ENCODE results near the gene SMOC1.

GRCh38 chr14:69841656-69842055, 37.6 kb upstream of the SMOC1 start:
- TF ChIP-seq REST (IDR thresholded peaks at IDR 0.05; ENCODE audit: insufficient read depth in 1 of 2, low read depth in 2 of 2, low read length in 2 of 2) = no peak
- no peak for TF ChIP-seq POLR2AphosphoS5 (IDR thresholded peaks at IDR 0.05; ENCODE audit: low read depth, low read length)

All from PFSK-1 (cell line).